Heart right ventricle (tissue), 16 donors: ENCODE data around the gene IFIT1. TPM values are rescaled to one million over a fixed set of nuclear protein-coding genes. Genes with fewer than 3 reads are reported as not detected.

Source experiments
- ATAC-seq, 8 donors: fragments of 200-7000 bp; cut with Tn5 transposase; one replicate each; pipeline ENCODE4 v1.9.1; 2020; ENCODE audit warnings: mild to moderate bottlenecking in 8 of 8, moderate library complexity in 8 of 8, moderate number of reproducible peaks in 1 of 8
- DNase-seq, 2 donors: peaks; one replicate each; pipeline ENCODE4 v3.0.0-alpha.2; 2020
- H3K27ac ChIP-seq, 10 donors: fragments of 200-600 bp; sonication (generic) in 2 of 10; one replicate each; pipeline versions ENCODE4 v1.5.0 to v1.8.0; 2020 to 2022; ENCODE audit warnings: mild to moderate bottlenecking in 3 of 10
- H3K27me3 ChIP-seq, 7 donors: fragments of 200-600 bp; one replicate each; pipeline ENCODE4 v1.8.0; 2021 to 2022; ENCODE audit warnings: mild to moderate bottlenecking in 2 of 7
- H3K36me3 ChIP-seq, 9 donors: fragments of 200-600 bp; sonication (generic) in 1 of 9; one replicate each; pipeline versions ENCODE4 v1.5.0 to v1.8.0; 2020 to 2022; ENCODE audit warnings: mild to moderate bottlenecking in 2 of 9
- H3K4me1 ChIP-seq, 9 donors: fragments of 200-600 bp; sonication (generic) in 1 of 9; one replicate each; pipeline versions ENCODE4 v1.5.0 to v1.8.0; 2020 to 2022; ENCODE audit warnings: mild to moderate bottlenecking in 4 of 9
- H3K4me3 ChIP-seq, 10 donors: fragments of 200-600 bp; sonication (generic) in 2 of 10; one replicate each; pipeline versions ENCODE4 v1.5.0 to v1.8.0; 2020 to 2022; ENCODE audit warnings: mild to moderate bottlenecking in 7 of 10, moderate library complexity in 2 of 10
- H3K9me3 ChIP-seq, 11 donors: fragments of 200-600 bp in 10 of 11; sonication (generic) in 2 of 11; one replicate each; pipeline versions ENCODE4 v1.5.0 to v1.8.0; 2013 to 2022; ENCODE audit warnings: mild to moderate bottlenecking in 2 of 11, control low read depth in 1 of 11, moderate library complexity in 1 of 11
- WGBS, 2 donors: extraction: QIAGEN DNeasy Blood & Tissue Kit; methylation state at CpG; one replicate each; pipeline ENCODE4 v1.1.7; 2013; ENCODE audit warnings: inconsistent platforms in 1 of 2; 5-methylcytosine and 5-hydroxymethylcytosine counted together
- intact Hi-C, 10 donors: fragments of 100-400 bp; cut with DNase I; formaldehyde crosslinking; loops; one replicate each; pipeline versions ENCODE4 v1.11.1 to v1.14.2; 2022
- polyA plus RNA-seq, 2 donors: library from polyadenylated mRNA; stranded (reverse); fragments of 200-250 nt; gene quantifications; one replicate each; pipeline ENCODE4 v1.2.3, GENCODE V29; 2013
- total RNA-seq, 10 donors: library from RNA; stranded (reverse); fragmentation: NEBNext Ultra II Directional in 3 of 10; extraction: Animal tissue kit (Norgen Biotek cat#: 25700) in 3 of 10; gene quantifications; one replicate each; pipeline versions ENCODE4 v1.2.1 to v1.2.4, GENCODE V29; 2021 to 2023
- TF ChIP-seq, protein P1 (sequence below), 9 donors: fragments of 200-600 bp; sonication (generic) in 2 of 9; IDR thresholded peaks; one replicate each; pipeline versions ENCODE4 v1.5.0 to v1.8.0; 2021 to 2022; ENCODE audit warnings: antibody characterized with exemption in 9 of 9, mild to moderate bottlenecking in 5 of 9, moderate library complexity in 1 of 9
- donor health status: Arrhythmogenic right ventricular cardiomyopathy.
- donor health status: ischemic (EF 13 %, LVEDD 7.1; RV severe dilation, severe dysfunction).
- donor health status: healthy with polysubstance abuse.
- donor health status: DM: no; HTN: yes; CAD: no.
- donor health status: DM: no; HTN: no; CAD: no.
- donor health status: ischemic (EF 25% LVEDD 6.9; RV normal size, moderate dysfunction).
- donor health status: ischemic (EF 25% LVEDD 5.7; RV mildly dilated, moderate dysfunction).
- donor health status: healthy.
- donor health status: DM: yes; HTN: yes; CAD: no.
- donor health status: Ischemic cardiomyopathy.
- donor health status: ischemic (EF 35%, LVEDD 5.7; RV mildly dilated, moderate dysfunction).
- donor health status: nonischemic (EF 11% LVEDD 7.7; RV severe dilation, severe dysfunction).
- donor health status: DM: yes; HTN: yes; CAD: no.
- donor health status: PGD.
- donor health status: ischemic (EF 29% LVEDD 5.4; RV normal size, mild dysfunction).
- donor health status: nonischemic (EF 23%, LVEDD 6.1; RV moderate dilation, normal function).

The IFIT1 gene
- total and polyA plus RNA-seq, 12 donors: 5.1 to 50.1 (median 27.8) TPM

GRCh38 chr10:89379103-89379502, 13.3 kb upstream of the IFIT1 start:
- DNase-seq: no peak
- Histone ChIP-seq H3K9me3 (no peaks in the 10 kb centered on the region), H3K27me3 (no peaks in the 10 kb centered on the region), H3K4me3 (no peak overlapping the region), H3K36me3 (no peaks in the 10 kb centered on the region), H3K27ac (no peak overlapping the region), H3K4me1 (peaks cover 2 to 17% (median 13%) of the 10 kb centered on the region in 9 donors)
- no peak for ATAC-seq
- TF ChIP-seq, protein P1, sequence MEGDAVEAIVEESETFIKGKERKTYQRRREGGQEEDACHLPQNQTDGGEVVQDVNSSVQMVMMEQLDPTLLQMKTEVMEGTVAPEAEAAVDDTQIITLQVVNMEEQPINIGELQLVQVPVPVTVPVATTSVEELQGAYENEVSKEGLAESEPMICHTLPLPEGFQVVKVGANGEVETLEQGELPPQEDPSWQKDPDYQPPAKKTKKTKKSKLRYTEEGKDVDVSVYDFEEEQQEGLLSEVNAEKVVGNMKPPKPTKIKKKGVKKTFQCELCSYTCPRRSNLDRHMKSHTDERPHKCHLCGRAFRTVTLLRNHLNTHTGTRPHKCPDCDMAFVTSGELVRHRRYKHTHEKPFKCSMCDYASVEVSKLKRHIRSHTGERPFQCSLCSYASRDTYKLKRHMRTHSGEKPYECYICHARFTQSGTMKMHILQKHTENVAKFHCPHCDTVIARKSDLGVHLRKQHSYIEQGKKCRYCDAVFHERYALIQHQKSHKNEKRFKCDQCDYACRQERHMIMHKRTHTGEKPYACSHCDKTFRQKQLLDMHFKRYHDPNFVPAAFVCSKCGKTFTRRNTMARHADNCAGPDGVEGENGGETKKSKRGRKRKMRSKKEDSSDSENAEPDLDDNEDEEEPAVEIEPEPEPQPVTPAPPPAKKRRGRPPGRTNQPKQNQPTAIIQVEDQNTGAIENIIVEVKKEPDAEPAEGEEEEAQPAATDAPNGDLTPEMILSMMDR (IDR thresholded peaks at IDR 0.05): no peak
- intact Hi-C loops: no loop called here

- 95 to 100% methylated on average over 1 of the region's 1 CpG for WGBS, 2 donors
- TF ChIP-seq, protein P1 (IDR thresholded peaks at IDR 0.05): no peak
- Histone ChIP-seq H3K27me3 (no peaks in the 10 kb centered on the region), H3K4me3 (no peak overlapping the region), H3K9me3 (no peaks in the 10 kb centered on the region), H3K27ac (no peak overlapping the region), H3K36me3 (no peaks in the 10 kb centered on the region), H3K4me1 (peaks cover 0 to 17% (median 0%) of the 10 kb centered on the region in 9 donors)
- DNase-seq (no peak), ATAC-seq (no peak)
- intact Hi-C loops: no loop called here
Measured at GRCh38 chr10:89382757-89383156, 9.7 kb upstream of the IFIT1 start.

DNA sequence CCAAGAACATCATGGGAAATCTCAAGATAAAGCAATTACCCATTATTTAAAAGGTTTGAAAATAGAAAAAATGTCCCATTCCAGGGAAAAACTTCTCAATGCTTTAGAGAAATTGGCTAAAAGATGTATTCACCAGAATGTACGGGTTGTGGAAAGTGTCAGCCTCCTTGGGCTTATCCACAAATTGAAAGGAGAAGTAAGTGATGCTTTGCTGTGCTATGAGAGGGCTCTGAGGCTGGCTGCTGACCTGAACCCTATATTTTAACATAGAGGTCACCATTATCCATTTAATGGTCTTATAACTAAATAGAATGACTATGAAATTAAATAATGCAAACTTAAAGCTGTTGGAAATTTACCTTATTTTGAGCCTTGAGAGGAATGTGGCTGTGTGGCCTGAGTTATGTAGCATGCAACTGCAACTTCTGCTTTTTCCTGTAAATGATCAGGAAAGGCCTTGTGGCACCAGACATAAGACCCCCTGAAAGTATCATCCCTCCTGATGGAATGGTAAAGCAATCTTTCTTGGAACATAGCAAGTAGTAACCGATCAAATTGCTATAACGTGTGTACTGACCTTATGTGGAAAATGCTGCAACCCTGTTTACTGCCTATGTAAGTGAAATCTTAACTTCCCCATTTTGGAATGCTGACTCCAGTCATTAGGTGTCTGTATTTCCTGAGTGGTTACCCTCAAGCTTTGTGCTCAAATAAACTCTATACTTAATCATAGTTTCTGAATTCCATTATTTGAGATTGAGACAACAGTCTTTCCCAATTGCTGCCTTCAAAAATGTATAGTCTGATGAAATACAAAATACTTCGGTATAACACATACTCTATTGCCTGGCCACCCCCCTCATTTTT, 7.7 kb upstream of the IFIT1 start:
- no peak for DNase-seq
- H3K4me1 ChIP-seq: peaks cover 0 to 17% (median 0%) of the 10 kb centered on the region in 9 donors
- H3K36me3 ChIP-seq: no peaks in the 10 kb centered on the region
- TF ChIP-seq, protein P1 (IDR thresholded peaks at IDR 0.05): no peak
- ATAC-seq: peak in 5 of 8 donors; percentile 51 to 73 (median 58)
- no peak overlapping the region for H3K4me3 ChIP-seq
- no peaks in the 10 kb centered on the region for H3K27me3 ChIP-seq
- no peaks in the 10 kb centered on the region for H3K9me3 ChIP-seq
- 86 to 92% methylated on average over 4 of the region's 4 CpGs for WGBS, 2 donors
- H3K27ac ChIP-seq: peak overlapping the region in 1 of 10 donors; percentile 36
- intact Hi-C loops: loop anchor here in 1 of 10 donors (5.0 kb wide), 1 partner anchor 127 kb away; no protein-coding TSS in a partner anchor

GRCh38 chr10:89388806-89389205, 3.6 kb upstream of the IFIT1 start:
- ATAC-seq (no peak), DNase-seq (no peak)
- Histone ChIP-seq H3K36me3 (no peaks in the 10 kb centered on the region), H3K27ac (no peak overlapping the region), H3K4me1 (peaks cover 0 to 48% (median 26%) of the 10 kb centered on the region in 9 donors), H3K4me3 (no peak overlapping the region), H3K9me3 (no peaks in the 10 kb centered on the region), H3K27me3 (no peaks in the 10 kb centered on the region)
- TF ChIP-seq, protein P1 (IDR thresholded peaks at IDR 0.05): no peak
- intact Hi-C loops: loop anchor here in 2 of 10 donors (2.0 to 5.0 kb wide), 2 partner anchors 14 to 132 kb away; no protein-coding TSS in a partner anchor
- 65 to 72% methylated on average over 2 of the region's 2 CpGs for WGBS, 2 donors
